Measurements from ENCODE around the gene ZNF135. TPM values are rescaled to one million over a fixed set of nuclear protein-coding genes. Genes with fewer than 3 reads are reported as not detected.

Gene ZNF135
- total RNA-seq, 2 experiments from 2014 or later, result 0.54 to 0.62 TPM

DNA sequence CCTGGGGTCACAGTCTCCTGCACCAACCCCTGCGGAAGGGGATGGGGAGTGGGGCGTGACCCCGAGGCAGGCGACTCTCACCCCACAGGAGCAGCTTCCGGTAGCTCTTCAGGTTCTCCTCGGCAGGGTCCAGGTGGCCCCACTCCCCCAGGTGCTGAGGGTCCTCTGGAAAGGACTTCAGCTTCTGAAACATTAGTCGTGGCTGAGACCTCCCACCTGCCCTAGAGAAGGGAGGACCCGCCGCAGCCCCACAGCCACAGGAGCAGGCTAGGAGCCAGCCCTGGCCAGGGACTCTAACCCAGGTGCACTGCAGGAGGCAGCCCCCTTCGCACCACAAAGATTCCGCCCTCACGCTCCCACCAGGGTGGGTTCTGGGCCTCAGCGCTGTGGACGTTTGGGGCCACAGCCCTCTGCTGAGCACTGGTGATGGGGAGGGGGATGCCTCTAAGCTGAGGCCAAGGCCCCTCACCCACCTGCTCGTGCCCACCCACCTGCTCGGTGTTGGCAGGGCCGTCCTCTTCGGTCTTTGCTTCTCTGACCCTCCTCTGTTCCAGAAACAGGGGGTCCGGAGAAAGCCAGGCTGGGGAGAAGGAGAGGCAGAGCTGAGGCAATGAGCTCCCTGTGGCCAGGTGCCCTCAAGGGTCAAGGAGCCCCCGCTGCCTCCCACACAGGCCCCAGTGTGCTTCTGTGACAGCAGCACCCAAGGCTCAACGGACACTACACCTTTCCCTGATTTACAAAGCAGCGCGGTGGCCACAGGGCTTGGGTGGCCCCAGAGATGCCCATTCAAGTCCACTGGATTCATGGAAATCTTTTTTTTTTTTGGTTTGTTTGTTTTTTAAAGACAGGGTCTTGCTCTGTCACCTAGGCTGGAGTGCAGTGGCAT, 28.0 kb downstream of the ZNF135 start:
- Mint-ChIP-seq H3K4me1 (ENCODE audit: low read depth) (no peaks in the 10 kb centered on the region), H3K36me3 (ENCODE audit: low read depth) (peaks cover 43% of the 10 kb centered on the region), H3K27me3 (ENCODE audit: low read depth) (no peaks in the 10 kb centered on the region), H3K9me3 (peaks cover 36% of the 10 kb centered on the region), H3K27ac (no peak overlapping the region), H3K4me3 (no peak overlapping the region)
- CTCF ChIA-PET, result interaction anchor here (0.7 kb wide), 1 partner anchor 360 kb away, joined by 3 read pairs; no protein-coding TSS in a partner anchor
- no peak for DNase-seq
- intact Hi-C loops (cut with micrococcal nuclease), result no loop called here

DNA sequence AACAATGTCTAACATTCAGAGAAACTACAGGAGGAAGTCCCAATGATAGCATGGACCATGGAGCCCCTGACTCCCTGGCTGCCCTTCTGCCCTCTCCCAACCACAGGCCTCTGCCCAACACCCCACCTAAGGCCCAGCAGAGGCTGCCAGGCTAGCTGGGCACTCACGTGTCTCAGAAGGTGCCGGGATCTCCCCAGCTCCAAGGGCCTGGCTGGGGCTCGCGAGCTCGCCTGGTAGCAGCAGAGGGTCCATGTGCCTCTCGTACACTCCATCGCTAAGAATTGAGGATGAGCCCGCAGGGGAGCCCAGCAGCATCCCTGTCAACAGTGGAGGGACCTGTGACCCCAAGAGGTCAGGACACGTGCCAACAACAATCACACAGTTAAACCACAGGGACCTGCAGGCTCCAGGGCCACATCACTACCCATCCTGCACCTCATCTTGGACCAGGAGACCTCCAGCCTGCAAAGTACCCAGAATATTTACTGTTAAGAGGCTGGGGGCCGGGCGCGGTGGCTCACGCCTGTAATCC, 29.5 kb downstream of the ZNF135 start:
- no peak for DNase-seq
- no peak overlapping the region for H3K27ac Mint-ChIP-seq
- H3K9me3 Mint-ChIP-seq, result peaks cover 36% of the 10 kb centered on the region
- no peaks in the 10 kb centered on the region for H3K4me1 Mint-ChIP-seq (ENCODE audit: low read depth)
- intact Hi-C loops (cut with micrococcal nuclease), result no loop called here
- peaks cover 42% of the 10 kb centered on the region for H3K36me3 Mint-ChIP-seq (ENCODE audit: low read depth)
- no peaks in the 10 kb centered on the region for H3K27me3 Mint-ChIP-seq (ENCODE audit: low read depth)
- no peak overlapping the region for H3K4me3 Mint-ChIP-seq
- CTCF ChIA-PET, result no interaction called here

DNA sequence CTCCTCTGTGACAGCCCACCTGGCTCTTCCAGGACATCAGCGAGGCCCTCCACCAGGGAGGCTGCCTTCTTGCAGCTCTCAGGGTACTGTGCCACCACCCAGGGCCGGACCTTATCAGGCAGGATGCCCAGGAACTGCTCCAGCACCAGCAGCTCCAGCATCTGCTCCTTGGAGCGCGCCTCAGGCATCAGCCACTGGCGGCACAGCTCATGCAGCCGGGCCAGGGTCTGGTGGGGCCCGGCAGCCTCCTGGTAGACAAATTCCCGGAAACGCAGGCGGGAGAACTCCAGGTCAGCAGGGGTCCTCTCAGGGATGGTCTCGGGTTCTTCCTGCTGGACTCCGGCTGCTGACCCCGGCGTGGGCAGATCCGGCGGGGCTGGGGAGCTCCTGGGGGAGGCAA, 30.8 kb downstream of the ZNF135 start:
- H3K27me3 Mint-ChIP-seq (ENCODE audit: low read depth), result no peaks in the 10 kb centered on the region
- H3K36me3 Mint-ChIP-seq (ENCODE audit: low read depth), result peaks cover 34% of the 10 kb centered on the region
- peaks cover 35% of the 10 kb centered on the region for H3K9me3 Mint-ChIP-seq
- intact Hi-C loops (cut with micrococcal nuclease), result no loop called here
- no peak overlapping the region for H3K4me3 Mint-ChIP-seq
- no peak for DNase-seq
- CTCF ChIA-PET, result no interaction called here
- H3K4me1 Mint-ChIP-seq (ENCODE audit: low read depth), result no peaks in the 10 kb centered on the region
- no peak overlapping the region for H3K27ac Mint-ChIP-seq

DNA sequence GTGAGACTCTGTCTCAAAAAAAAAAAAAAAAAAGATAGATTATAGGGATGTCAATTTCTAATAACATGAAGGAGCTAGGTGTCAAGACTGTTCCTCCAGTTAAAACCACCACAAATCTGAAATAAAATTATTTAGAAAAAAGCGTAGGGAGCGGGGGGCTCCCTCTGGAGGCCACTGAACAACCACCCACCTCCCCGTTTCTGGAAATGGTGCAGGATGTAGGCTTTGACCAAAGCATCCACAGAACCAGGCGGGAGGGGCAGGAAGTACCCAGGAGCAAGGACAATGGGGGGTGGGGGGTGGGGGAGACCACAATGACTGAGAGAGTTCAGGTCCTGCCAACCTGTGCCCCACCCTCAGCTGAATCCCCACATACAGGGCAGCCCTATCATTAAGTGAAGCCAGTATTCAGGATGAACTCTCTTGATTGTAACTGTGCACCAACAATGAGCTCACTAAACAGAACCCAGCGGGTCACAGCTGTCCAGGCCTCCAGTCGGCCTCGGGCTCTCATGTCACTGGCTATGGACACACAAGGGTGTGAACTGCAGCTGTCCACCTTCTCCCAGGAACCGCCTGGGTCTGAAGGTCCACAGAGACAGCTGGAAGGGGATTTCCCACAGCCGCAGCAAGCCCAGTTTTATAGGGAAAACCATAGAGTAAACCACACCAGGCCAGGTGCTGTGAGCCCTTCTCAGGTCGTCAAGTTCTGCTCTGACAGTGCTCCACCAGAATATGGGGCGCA, 32.3 kb downstream of the ZNF135 start:
- CTCF ChIA-PET, result no interaction called here
- H3K27ac Mint-ChIP-seq, result no peak overlapping the region
- H3K4me3 Mint-ChIP-seq, result no peak overlapping the region
- peaks cover 35% of the 10 kb centered on the region for H3K36me3 Mint-ChIP-seq (ENCODE audit: low read depth)
- H3K27me3 Mint-ChIP-seq (ENCODE audit: low read depth), result no peaks in the 10 kb centered on the region
- DNase-seq, result no peak
- H3K4me1 Mint-ChIP-seq (ENCODE audit: low read depth), result no peaks in the 10 kb centered on the region
- intact Hi-C loops (cut with micrococcal nuclease), result no loop called here
- peaks cover 44% of the 10 kb centered on the region for H3K9me3 Mint-ChIP-seq

DNA sequence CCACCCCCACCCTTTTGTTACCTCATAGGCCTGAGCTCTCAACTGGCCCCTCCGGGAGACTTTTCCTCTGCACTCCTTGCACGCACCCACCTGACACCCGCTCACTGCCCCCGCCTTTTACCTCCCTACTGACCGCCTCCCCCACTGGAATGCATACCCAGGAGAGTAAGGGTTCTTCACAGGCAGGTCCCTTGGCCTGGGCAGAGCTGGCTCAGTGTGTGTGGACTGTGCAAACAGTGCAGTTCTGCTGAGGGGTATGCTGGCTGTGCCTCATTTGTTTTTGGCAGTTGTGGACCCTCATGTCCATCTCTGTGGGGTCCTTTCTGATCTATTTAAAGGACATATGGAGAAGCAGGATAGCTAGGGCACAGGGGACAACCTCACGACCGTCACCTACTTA, 34.0 kb downstream of the ZNF135 start:
- Mint-ChIP-seq H3K27ac (no peak overlapping the region), H3K4me3 (no peak overlapping the region), H3K36me3 (ENCODE audit: low read depth) (peaks cover 31% of the 10 kb centered on the region), H3K4me1 (ENCODE audit: low read depth) (peaks cover 7% of the 10 kb centered on the region), H3K27me3 (ENCODE audit: low read depth) (no peaks in the 10 kb centered on the region), H3K9me3 (peaks cover 42% of the 10 kb centered on the region)
- DNase-seq, result no peak
- intact Hi-C loops (cut with micrococcal nuclease), result no loop called here
- CTCF ChIA-PET, result interaction anchor here (1.1 kb wide), 1 partner anchor 10 kb away, joined by 3 read pairs; no protein-coding TSS in a partner anchor

DNA sequence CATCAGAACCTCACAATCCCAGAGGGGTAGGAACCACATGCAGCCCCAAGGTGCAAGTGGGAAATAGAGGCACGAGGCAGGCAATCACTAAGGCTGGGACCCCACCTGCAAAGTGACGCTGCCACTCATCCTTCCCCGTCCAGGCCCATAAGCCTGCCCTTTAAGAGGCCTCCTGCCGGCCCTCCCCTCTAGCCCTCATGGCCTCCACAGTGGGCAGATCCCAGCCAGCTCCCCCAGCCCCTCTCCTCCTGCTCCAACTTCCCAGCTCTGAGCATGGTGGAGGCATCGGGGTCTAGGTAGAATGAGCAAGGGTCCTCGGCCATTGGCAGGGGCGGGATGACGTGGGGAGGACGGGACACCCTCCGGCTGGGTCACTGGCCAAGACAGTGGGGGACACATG, 36.2 kb downstream of the ZNF135 start:
- no peak for DNase-seq
- no peaks in the 10 kb centered on the region for H3K27me3 Mint-ChIP-seq (ENCODE audit: low read depth)
- H3K36me3 Mint-ChIP-seq (ENCODE audit: low read depth), result peaks cover 26% of the 10 kb centered on the region
- H3K4me3 Mint-ChIP-seq, result no peak overlapping the region
- peaks cover 14% of the 10 kb centered on the region for H3K4me1 Mint-ChIP-seq (ENCODE audit: low read depth)
- CTCF ChIA-PET, result interaction anchor here (0.6 kb wide), 1 partner anchor 263 kb away, joined by 3 read pairs; no protein-coding TSS in a partner anchor
- intact Hi-C loops (cut with micrococcal nuclease), result no loop called here
- no peak overlapping the region for H3K27ac Mint-ChIP-seq
- peaks cover 38% of the 10 kb centered on the region for H3K9me3 Mint-ChIP-seq

DNA sequence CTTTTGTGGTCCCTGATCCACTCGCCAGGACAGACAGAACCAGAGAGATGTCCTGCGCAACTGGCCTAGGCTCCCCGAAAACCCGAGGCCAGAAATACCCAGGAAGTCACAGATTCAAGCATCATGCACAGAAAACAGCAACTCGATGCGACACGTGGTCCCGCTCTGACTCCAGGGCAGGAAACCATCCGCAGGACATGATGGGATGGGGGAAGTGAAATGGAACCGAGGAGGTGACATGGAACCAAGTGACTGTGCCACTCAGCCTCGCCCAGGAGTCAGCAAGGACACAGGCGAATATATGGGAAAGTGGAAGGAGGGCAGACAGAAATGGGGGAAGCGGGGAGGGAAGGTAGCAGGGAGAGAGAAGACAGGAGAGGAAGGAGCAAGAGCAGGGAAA, 37.8 kb downstream of the ZNF135 start:
- peaks cover 32% of the 10 kb centered on the region for H3K9me3 Mint-ChIP-seq
- H3K36me3 Mint-ChIP-seq (ENCODE audit: low read depth), result peaks cover 24% of the 10 kb centered on the region
- intact Hi-C loops (cut with micrococcal nuclease), result no loop called here
- H3K27me3 Mint-ChIP-seq (ENCODE audit: low read depth), result no peaks in the 10 kb centered on the region
- H3K27ac Mint-ChIP-seq, result peak overlapping the region; percentile 34
- H3K4me1 Mint-ChIP-seq (ENCODE audit: low read depth), result peaks cover 14% of the 10 kb centered on the region
- H3K4me3 Mint-ChIP-seq, result peak overlapping the region; percentile 35
- CTCF ChIA-PET, result interaction anchor here (0.6 kb wide), 1 partner anchor 209 kb away, joined by 3 read pairs; no protein-coding TSS in a partner anchor
- no peak for DNase-seq

DNA sequence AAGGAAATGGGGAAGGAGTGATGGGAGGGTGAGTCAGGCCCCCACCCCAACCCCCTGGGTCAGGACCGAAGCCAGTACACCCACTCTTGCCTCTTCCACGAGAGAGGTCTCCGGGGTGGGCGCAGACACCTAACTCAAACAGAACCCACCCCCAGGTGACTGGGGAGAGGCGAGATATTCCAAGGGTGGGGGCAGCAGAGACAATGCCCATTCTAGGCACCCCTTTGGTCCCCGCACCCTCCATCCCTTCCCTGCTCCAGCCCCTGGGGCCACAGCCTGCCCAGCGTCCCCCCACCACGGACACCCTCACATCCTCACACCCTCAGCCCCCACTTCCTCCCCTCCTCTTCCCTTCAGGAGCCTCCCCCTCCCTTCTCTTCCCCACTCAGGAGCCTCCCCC, 38.3 kb downstream of the ZNF135 start:
- Mint-ChIP-seq H3K27ac (peak overlapping the region; percentile 30), H3K4me1 (ENCODE audit: low read depth) (peaks cover 14% of the 10 kb centered on the region), H3K4me3 (peak overlapping the region; percentile 35), H3K9me3 (peaks cover 28% of the 10 kb centered on the region), H3K36me3 (ENCODE audit: low read depth) (peaks cover 22% of the 10 kb centered on the region), H3K27me3 (ENCODE audit: low read depth) (no peaks in the 10 kb centered on the region)
- intact Hi-C loops (cut with micrococcal nuclease), result no loop called here
- no peak for DNase-seq
- CTCF ChIA-PET, result no interaction called here

DNA sequence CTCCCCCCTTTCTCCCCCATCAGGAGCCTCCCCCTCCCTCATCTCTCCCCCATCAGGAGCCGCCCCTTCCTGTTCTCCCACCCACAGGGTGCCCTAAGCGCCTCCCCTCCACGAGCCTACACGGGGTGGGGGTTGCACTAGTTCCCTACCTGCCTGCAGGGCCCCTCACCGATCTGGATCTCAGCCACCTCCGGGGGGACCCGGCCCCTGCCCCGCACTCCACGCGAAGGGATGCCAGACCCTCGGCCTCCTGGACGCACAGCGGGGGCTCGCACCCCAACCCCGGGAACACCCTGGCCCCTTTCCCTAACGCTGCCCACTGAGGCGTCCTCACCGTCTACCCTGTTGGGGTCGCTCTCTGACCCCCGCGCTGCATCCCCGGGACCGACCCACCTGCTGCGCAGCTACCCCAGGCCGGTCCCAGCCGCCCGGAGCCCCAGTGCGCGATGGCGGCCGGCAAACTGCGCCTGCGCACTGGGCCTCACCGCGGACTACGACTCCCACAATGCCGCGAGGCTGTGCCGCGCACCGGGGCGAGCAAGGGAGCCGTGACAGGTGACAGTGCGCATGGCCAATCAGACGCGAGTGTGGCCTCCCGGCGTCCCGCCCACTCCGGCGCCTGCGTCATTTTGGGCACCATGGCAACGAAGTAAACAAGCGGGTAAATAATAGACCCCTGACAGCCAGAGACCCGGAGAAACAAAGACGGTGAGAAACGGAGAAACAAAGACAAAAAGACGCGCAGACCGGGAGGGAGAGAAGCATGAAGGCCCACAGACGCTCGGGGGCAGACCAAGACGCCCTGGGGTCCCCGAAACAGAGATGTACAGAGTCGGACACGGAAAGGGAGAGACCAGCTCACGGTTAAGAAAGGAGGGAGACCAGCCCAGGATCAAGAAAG, 38.9 kb downstream of the ZNF135 start, which contains the start of gene ZSCAN18:
ZSCAN18 (minus strand) TSS at position 451 of the 901 bp plus-strand sequence. CDS start 7,964 bp downstream, outside the sequence.
- Mint-ChIP-seq H3K4me1 (ENCODE audit: low read depth) (peaks cover 14% of the 10 kb centered on the region), H3K36me3 (ENCODE audit: low read depth) (peaks cover 24% of the 10 kb centered on the region), H3K27ac (peak within 1 kb of the TSS; percentile 93), H3K27me3 (ENCODE audit: low read depth) (no peaks in the 10 kb centered on the region), H3K9me3 (peaks cover 33% of the 10 kb centered on the region), H3K4me3 (peak within 1 kb of the TSS; percentile 85)
- intact Hi-C loops (cut with micrococcal nuclease), result loop anchor here (1.0 to 2.0 kb wide), 4 partner anchors 57 to 663 kb away; partner anchors contain the start of genes ZNF606 and ZNF749
- peak; percentile 95 for DNase-seq
- CTCF ChIA-PET, result no interaction called here

DNA sequence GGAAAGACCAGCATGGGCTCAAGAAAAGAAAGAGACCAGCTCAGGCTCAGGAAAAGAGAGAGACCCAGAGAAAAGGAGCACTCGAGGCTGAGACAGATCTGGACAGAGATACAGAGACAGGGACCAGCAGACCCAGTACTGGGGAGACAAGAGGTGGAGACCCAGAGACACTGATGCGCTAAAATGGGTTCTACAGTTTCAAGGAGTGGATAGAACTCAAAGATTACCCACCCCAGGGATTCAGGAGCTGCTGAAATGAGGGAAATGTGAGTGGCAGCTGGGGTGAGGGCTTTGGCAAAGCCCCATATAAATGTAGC, 39.6 kb downstream of the ZNF135 start:
- Mint-ChIP-seq H3K4me3 (peak overlapping the region; percentile 85), H3K9me3 (peaks cover 34% of the 10 kb centered on the region), H3K4me1 (ENCODE audit: low read depth) (peaks cover 14% of the 10 kb centered on the region), H3K27ac (peak overlapping the region; percentile 93), H3K36me3 (ENCODE audit: low read depth) (peaks cover 25% of the 10 kb centered on the region), H3K27me3 (ENCODE audit: low read depth) (no peaks in the 10 kb centered on the region)
- intact Hi-C loops (cut with micrococcal nuclease), result loop anchor here (1.0 to 2.0 kb wide), 4 partner anchors 56 to 663 kb away; partner anchors contain the start of genes ZNF606 and ZNF749
- no peak for DNase-seq
- CTCF ChIA-PET, result no interaction called here

DNA sequence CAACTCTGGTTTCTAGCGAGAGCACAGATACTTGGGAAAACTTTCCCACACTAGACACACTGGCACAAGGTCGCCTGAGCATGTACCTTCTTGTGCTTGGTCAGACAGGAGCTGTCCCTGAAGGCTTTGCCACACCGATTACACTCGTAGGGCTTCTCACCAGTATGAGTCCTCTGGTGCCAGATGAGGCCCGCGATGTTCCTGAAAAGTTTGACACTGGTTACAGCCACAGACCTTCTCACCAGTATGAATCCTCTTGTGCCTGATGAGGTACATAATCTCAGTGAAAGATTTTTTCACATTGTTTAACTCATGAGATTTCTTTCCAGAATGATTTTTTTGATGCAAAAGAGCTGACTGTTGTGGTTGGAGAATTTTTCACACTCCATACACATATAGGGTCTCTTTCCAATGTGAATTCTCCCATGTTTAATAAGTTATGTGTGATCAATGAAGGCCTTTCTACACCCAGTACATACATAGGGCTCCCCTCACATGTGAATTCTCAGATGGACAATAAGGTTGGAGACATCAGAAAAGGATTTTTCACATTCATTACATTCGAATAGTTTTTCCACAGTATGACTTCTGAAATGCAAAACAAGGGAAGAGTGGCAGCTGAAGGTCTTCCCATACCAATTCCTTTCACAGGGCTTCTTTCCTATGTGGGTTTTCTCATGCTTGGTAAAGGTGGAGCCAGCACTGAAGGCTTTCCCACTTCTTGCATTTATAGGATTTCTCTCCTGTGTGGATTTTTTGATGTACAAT, 48.9 kb downstream of the ZNF135 start:
- intact Hi-C loops (cut with micrococcal nuclease), result no loop called here
- no peak for DNase-seq
- Mint-ChIP-seq H3K27ac (no peak overlapping the region), H3K27me3 (ENCODE audit: low read depth) (no peaks in the 10 kb centered on the region), H3K4me3 (no peak overlapping the region), H3K9me3 (peaks cover 57% of the 10 kb centered on the region), H3K36me3 (ENCODE audit: low read depth) (peaks cover 37% of the 10 kb centered on the region), H3K4me1 (ENCODE audit: low read depth) (no peaks in the 10 kb centered on the region)
- CTCF ChIA-PET, result no interaction called here

All from activated naive CD4-positive, alpha-beta T cell treated with anti-CD3 and anti-CD28 coated beads for 36 hours (primary cell).